Muscle layer of duodenum (tissue), 2 donors: ENCODE data around the gene TMEM72.

Experiments used
- H3K27ac ChIP-seq: one replicate; pipeline ENCODE4 v1.7.0; 2013; ENCODE audit warnings: mild to moderate bottlenecking, low read length
- H3K27me3 ChIP-seq: one replicate; pipeline ENCODE4 v1.7.0; 2013; ENCODE audit warnings: low read depth, mild to moderate bottlenecking, control low read depth, low read length
- H3K36me3 ChIP-seq, 2 donors: one replicate each; pipeline ENCODE4 v1.7.0; 2013; ENCODE audit warnings: low read length in 2 of 2, control low read depth in 1 of 2, mild to moderate bottlenecking in 1 of 2; ENCODE audit not compliant: insufficient read depth in 2 of 2, control insufficient read depth in 1 of 2
- H3K4me1 ChIP-seq, 2 donors: one replicate each; pipeline ENCODE4 v1.7.0; 2013; ENCODE audit warnings: low read length in 2 of 2, mild to moderate bottlenecking in 2 of 2, control low read depth in 1 of 2, moderate library complexity in 1 of 2; ENCODE audit not compliant: insufficient read depth in 2 of 2, control insufficient read depth in 1 of 2
- H3K4me3 ChIP-seq, 2 donors: one replicate each; pipeline ENCODE4 v1.7.0; 2013; ENCODE audit warnings: low read length in 2 of 2, low read depth in 1 of 2, mild to moderate bottlenecking in 1 of 2
- H3K9me3 ChIP-seq, 2 donors: one replicate each; pipeline ENCODE4 v1.7.0; 2013; ENCODE audit warnings: low read length in 2 of 2, control low read depth in 1 of 2, mild to moderate bottlenecking in 1 of 2; ENCODE audit not compliant: control insufficient read depth in 1 of 2
- donor health status: healthy.

The TMEM72 gene

GRCh38 chr10:44979281-44980191 lies 68.4 kb downstream of the TMEM72 start:
- no peaks in the 10 kb centered on the region for H3K27me3 ChIP-seq
- no peak overlapping the region for H3K4me3 ChIP-seq
- H3K27ac ChIP-seq = peak overlapping the region; percentile 90
- H3K9me3 ChIP-seq = no peaks in the 10 kb centered on the region
- H3K36me3 ChIP-seq = peaks cover 12 to 14% of the 10 kb centered on the region in 2 donors
- H3K4me1 ChIP-seq = peaks cover 32 to 59% of the 10 kb centered on the region in 2 donors

DNA sequence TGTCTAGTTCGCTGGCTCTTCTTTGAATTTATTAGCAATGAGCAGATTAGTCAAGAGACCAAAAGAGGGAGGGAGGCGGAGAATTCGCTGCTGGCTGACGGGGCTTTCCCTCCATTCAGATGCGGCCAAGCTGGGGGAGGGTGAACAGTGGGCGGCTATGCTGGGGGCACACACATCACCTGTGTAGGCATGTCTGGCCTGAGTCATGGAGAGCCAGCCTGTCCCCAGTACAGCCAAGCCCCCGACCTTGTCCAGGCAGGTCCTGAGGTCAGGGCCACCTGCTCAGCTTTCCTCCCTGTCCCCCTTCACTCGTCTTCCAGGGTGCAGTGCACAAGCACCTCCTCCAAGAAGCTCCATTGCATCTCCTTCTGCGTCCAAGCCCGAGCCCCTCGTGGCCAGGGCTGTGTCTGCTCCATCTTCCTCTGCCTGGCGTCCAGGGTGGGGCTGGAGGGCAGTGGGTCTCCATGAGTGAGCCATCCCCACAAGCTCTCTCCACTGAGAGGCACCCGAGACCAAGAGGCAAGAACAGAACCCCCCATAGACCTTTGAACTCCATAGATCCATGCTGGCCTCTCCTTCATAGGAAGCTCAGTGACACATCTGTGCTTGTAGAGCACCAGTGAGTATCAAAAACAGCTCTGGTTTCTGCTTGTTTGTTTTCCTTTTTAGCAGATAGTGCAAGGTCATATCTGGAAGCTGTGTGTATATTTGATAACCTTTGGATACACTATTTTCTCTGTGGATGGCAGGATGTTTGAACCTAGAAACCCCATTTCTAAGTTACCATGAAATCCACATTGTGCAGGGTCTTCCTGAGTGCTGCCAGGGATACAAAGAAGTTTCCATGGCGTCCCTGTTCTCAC lies 69.4 kb downstream of the TMEM72 start:
- Histone ChIP-seq H3K36me3 (peaks cover 12 to 22% of the 10 kb centered on the region in 2 donors), H3K27me3 (no peaks in the 10 kb centered on the region), H3K4me3 (peak overlapping the region in 1 of 2 donors; percentile 22), H3K27ac (peak overlapping the region; percentile 90), H3K4me1 (peaks cover 30 to 57% of the 10 kb centered on the region in 2 donors), H3K9me3 (no peaks in the 10 kb centered on the region)

DNA sequence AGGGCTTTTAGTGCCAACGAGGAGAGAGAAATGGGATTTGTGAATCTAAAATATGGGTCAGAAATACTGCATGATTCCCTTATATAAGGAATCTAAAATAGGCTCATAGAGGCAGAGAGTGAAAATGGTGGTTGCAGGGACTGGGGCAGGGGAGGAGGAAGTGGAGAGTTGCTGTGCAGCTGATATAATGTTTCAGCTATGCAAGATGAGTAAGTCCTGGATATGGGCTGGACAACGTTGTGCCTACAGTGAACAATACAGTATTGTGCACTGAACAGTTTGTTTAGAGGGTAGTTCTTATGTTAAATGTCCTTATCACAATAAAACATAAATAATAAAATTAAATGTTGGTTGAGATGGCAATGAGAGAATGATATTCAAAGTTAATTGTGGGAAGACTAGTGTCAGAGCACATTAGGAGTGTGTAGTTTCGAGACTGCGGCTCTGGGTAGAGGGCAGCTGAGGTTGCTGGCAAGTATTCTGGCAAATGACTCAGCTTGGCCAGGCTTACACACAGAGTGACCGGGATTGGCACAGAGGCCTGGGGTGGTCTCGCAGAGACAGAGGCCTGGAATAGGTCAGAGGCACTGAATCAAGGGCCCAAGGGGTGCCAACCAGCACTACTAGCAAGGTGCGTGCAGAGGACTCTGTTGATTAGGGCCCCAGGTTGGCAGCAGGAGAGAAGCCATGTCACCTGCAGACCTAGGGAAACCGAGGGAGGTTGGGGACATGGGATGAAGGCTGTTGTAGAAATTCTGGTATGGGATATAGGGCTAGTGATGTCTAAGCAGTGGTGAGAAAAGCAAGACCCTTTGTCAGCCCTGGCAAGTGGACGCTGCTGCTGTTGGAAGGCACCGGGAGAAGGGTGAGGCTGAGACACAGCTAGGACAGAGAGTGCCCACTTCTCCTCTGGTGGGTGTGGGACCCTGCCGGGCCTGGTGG lies 70.3 kb downstream of the TMEM72 start:
- Histone ChIP-seq H3K27ac (peak overlapping the region; percentile 90), H3K4me3 (peak overlapping the region in 1 of 2 donors; percentile 22), H3K4me1 (peaks cover 22 to 53% of the 10 kb centered on the region in 2 donors)

DNA sequence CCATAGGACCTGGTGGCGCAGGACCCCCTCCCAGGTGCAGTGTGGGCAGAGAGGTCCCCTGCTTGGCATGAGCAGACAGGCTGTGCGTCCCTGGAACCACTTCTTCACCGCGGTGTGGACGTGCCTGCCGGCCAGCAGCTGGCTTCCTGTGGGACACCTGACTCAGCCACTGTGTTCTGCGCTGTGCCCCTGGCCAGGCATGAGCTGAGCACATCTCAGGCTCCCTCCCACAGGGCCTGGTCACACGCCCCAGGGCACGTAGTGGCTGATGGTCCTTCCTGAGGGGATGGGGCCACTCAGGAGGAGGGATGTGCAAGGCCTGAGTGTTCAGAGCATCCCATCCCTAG lies 71.0 kb downstream of the TMEM72 start:
- Histone ChIP-seq H3K27me3 (no peaks in the 10 kb centered on the region), H3K4me3 (no peak overlapping the region), H3K9me3 (no peaks in the 10 kb centered on the region), H3K36me3 (peaks cover 17 to 22% of the 10 kb centered on the region in 2 donors), H3K27ac (peak overlapping the region; percentile 90), H3K4me1 (peaks cover 22 to 53% of the 10 kb centered on the region in 2 donors)

More for the DNA sequence above, 70.3 kb downstream of the TMEM72 start:
- no peaks in the 10 kb centered on the region for H3K9me3 ChIP-seq
- no peaks in the 10 kb centered on the region for H3K27me3 ChIP-seq
- peaks cover 14 to 22% of the 10 kb centered on the region in 2 donors for H3K36me3 ChIP-seq

DNA sequence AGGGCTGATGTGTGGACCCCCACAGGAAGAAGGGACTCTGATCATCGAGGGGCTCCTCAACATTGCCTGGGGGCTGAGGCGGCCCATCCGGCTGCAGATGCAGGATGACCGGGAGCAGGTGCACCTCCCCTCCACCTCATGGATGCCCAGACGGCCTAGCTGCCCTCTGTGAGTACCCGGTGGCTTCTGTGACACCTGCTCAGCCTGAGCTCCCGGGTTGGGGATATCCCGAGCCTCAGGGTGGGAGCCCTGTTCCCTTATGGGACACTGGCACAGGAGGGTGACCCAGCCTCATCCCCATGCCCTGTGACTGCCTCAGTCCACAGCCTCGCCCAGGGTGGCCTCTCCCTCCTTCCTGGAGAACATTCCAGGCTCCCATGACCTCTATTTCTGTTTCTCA lies 71.4 kb downstream of the TMEM72 start:
- Histone ChIP-seq H3K36me3 (peaks cover 17 to 20% of the 10 kb centered on the region in 2 donors), H3K4me1 (peaks cover 22 to 52% of the 10 kb centered on the region in 2 donors)

GRCh38 chr10:44983066-44983894 lies 72.1 kb downstream of the TMEM72 start:
- Histone ChIP-seq H3K36me3 (peaks cover 15 to 16% of the 10 kb centered on the region in 2 donors), H3K4me3 (no peak overlapping the region), H3K27ac (no peak overlapping the region), H3K9me3 (no peaks in the 10 kb centered on the region), H3K4me1 (peaks cover 22 to 44% of the 10 kb centered on the region in 2 donors), H3K27me3 (no peaks in the 10 kb centered on the region)

More for the DNA sequence above, 71.4 kb downstream of the TMEM72 start:
- Histone ChIP-seq H3K4me3 (no peak overlapping the region), H3K27ac (peak overlapping the region; percentile 0), H3K27me3 (no peaks in the 10 kb centered on the region), H3K9me3 (no peaks in the 10 kb centered on the region)

DNA sequence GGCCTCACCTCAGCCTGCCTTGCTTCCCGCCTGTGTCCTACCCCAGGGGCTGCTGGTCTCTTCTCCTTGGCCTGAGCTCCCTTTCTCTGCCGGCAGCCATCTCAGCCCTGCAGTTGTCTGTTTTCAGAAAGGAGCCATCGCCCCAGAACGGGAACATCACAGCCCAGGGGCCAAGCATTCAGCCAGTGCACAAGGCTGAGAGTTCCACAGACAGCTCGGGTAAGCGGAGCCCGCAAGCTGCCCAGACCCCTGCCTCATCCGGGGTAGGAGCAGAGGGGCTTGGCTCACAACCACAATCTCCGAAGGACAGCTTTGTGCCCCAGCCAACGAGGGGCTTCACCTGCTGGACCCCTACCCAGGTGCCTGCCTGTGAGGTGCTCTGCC lies 72.8 kb downstream of the TMEM72 start:
- peaks cover 21 to 40% of the 10 kb centered on the region in 2 donors for H3K4me1 ChIP-seq
- no peaks in the 10 kb centered on the region for H3K27me3 ChIP-seq
- H3K9me3 ChIP-seq = no peaks in the 10 kb centered on the region
- H3K27ac ChIP-seq = no peak overlapping the region
- H3K36me3 ChIP-seq = peaks cover 14 to 16% of the 10 kb centered on the region in 2 donors
- no peak overlapping the region for H3K4me3 ChIP-seq

GRCh38 chr10:44984671-44985101 lies 73.5 kb downstream of the TMEM72 start:
- Histone ChIP-seq H3K27me3 (no peaks in the 10 kb centered on the region), H3K4me3 (no peak overlapping the region), H3K9me3 (no peaks in the 10 kb centered on the region), H3K4me1 (peaks cover 14 to 32% of the 10 kb centered on the region in 2 donors), H3K36me3 (peaks cover 14 to 18% of the 10 kb centered on the region in 2 donors), H3K27ac (no peak overlapping the region)

DNA sequence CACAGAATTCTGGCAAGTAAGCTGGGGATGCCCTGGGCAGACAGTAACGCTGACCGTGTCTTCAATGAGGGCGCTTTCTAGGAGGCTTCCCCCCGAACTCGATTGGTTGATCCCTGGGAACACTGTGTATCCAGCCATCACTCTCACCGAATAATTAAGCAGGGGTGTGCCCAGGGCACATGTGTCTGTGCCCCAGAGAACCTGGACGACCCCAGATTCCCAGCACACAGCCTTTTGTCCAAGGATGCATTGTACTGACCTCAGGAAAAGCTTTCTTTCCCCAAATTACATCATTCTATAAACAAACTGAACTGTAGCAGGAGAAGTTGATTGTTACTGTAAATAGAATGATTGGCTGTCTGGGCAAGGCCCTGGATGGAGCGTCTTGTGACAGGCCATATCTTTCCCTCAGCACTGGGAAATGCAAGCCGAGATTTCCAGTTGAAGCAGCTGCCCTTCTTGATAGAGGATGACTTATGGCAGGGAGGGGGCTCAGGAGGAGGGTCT lies 74.1 kb downstream of the TMEM72 start:
- H3K36me3 ChIP-seq = peaks cover 14 to 20% of the 10 kb centered on the region in 2 donors
- H3K27ac ChIP-seq = peak overlapping the region; percentile 52
- H3K4me1 ChIP-seq = peaks cover 13 to 26% of the 10 kb centered on the region in 2 donors
- H3K4me3 ChIP-seq = no peak overlapping the region
- no peaks in the 10 kb centered on the region for H3K9me3 ChIP-seq
- H3K27me3 ChIP-seq = no peaks in the 10 kb centered on the region

DNA sequence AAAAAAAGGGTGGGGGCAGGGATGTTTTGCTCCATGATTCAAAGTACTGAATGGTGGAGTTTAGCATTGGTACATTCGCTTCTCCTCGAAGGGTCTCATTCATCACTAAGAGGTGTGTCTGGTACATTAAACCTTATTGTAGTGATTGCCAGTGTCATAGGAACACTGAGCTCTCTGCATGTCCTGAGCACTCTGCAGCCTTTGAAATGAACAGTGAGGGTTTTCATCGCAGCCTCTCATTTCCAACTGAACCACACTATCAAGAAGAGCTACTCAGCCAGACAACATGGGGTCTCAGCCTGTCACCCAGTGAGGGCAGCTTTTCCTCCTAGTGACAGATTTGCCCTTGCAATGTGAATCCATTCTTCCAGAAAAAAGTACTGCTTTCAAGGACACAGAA lies 75.0 kb downstream of the TMEM72 start:
- no peak overlapping the region for H3K4me3 ChIP-seq
- peaks cover 5 to 17% of the 10 kb centered on the region in 2 donors for H3K4me1 ChIP-seq
- no peaks in the 10 kb centered on the region for H3K27me3 ChIP-seq
- H3K36me3 ChIP-seq = peaks cover 14 to 20% of the 10 kb centered on the region in 2 donors
- H3K27ac ChIP-seq = peak overlapping the region; percentile 10
- H3K9me3 ChIP-seq = no peaks in the 10 kb centered on the region
